SK-N-SH treated with all-trans-retinoic acid at 6 μM for 48 hours (cell line): ENCODE measurements around the gene DPM2.

Experiments used
- ATAC-seq: fragments of 200-7000 bp; cut with Tn5 transposase; 3 replicates; pipeline ENCODE4 v1.9.1; 2020; ENCODE audit warnings: mild to moderate bottlenecking, moderate library complexity
- ARNTL ChIP-seq: fragments of 450-650 bp; formaldehyde crosslinking; IDR thresholded peaks from 2 replicates; pipeline ENCODE4 v1.5.0; 2020; ENCODE audit warnings: low read depth, mild to moderate bottlenecking, moderate library complexity, borderline replicate concordance
- BACH2 ChIP-seq: fragments of 250-450 bp; sonication (Bioruptor Pico); IDR thresholded peaks from 2 replicates; pipeline ENCODE4 v1.9.0; 2021; ENCODE audit warnings: mild to moderate bottlenecking, borderline replicate concordance
- CREB5 ChIP-seq: fragments of 250-450 bp; sonication (Bioruptor Pico); IDR thresholded peaks from 2 replicates; pipeline ENCODE4 v1.5.1; 2020; ENCODE audit warnings: low read depth, mild to moderate bottlenecking, moderate library complexity
- CSDC2 ChIP-seq: fragments of 250-450 bp; sonication (Bioruptor Pico); IDR thresholded peaks from 2 replicates; pipeline ENCODE4 v1.5.0; 2020; ENCODE audit warnings: mild to moderate bottlenecking, moderate library complexity
- CSRNP3 ChIP-seq: fragments of 250-450 bp; sonication (Bioruptor Pico); IDR thresholded peaks from 2 replicates; pipeline ENCODE4 v1.5.1; 2021; ENCODE audit warnings: mild to moderate bottlenecking, moderate library complexity
- ESRRG ChIP-seq: fragments of 250-450 bp; sonication (Bioruptor Pico); IDR thresholded peaks from 2 replicates; pipeline ENCODE4 v1.6.1; 2021; ENCODE audit warnings: mild to moderate bottlenecking
- GLIS3 ChIP-seq: fragments of 250-450 bp; sonication (Bioruptor Pico); IDR thresholded peaks from 2 replicates; pipeline ENCODE4 v1.5.0; 2020; ENCODE audit warnings: mild to moderate bottlenecking, moderate library complexity
- OSR1 ChIP-seq: fragments of 250-450 bp; sonication (Bioruptor Pico); IDR thresholded peaks from 2 replicates; pipeline ENCODE4 v1.8.0; 2022; ENCODE audit warnings: moderate library complexity, mild to moderate bottlenecking, inconsistent platforms
- PPARA ChIP-seq: fragments of 250-450 bp; sonication (Bioruptor Pico); IDR thresholded peaks from 2 replicates; pipeline ENCODE4 v1.5.0; 2020; ENCODE audit warnings: mild to moderate bottlenecking, borderline replicate concordance
- RARB ChIP-seq: fragments of 250-450 bp; sonication (Bioruptor Pico); IDR thresholded peaks from 2 replicates; pipeline ENCODE4 v1.8.0; 2021; ENCODE audit warnings: mild to moderate bottlenecking, moderate library complexity
- SNAI2 ChIP-seq: fragments of 250-450 bp; sonication (Bioruptor Pico); IDR thresholded peaks from 2 replicates; pipeline ENCODE4 v1.5.0; 2020; ENCODE audit warnings: mild to moderate bottlenecking, moderate library complexity
- TCF4 ChIP-seq: fragments of 250-450 bp; sonication (Bioruptor Pico); IDR thresholded peaks from 2 replicates; pipeline ENCODE4 v1.8.0; 2021; ENCODE audit warnings: mild to moderate bottlenecking, moderate library complexity, borderline replicate concordance
- TOX ChIP-seq: fragments of 250-450 bp; sonication (Bioruptor Pico); IDR thresholded peaks from 2 replicates; pipeline ENCODE4 v1.8.0; 2021; ENCODE audit warnings: mild to moderate bottlenecking, moderate library complexity, borderline replicate concordance
- ZC3H10 ChIP-seq: fragments of 250-450 bp; sonication (Bioruptor Pico); IDR thresholded peaks from 2 replicates; pipeline ENCODE4 v1.5.1; 2021; ENCODE audit warnings: mild to moderate bottlenecking, moderate library complexity
- ZFP3 ChIP-seq: fragments of 250-450 bp; sonication (Bioruptor Pico); IDR thresholded peaks from 2 replicates; pipeline ENCODE4 v1.5.0; 2020; ENCODE audit warnings: mild to moderate bottlenecking, moderate library complexity
- ZFP30 ChIP-seq: fragments of 450-650 bp; formaldehyde crosslinking; IDR thresholded peaks from 2 replicates; pipeline ENCODE4 v1.5.0; 2022; ENCODE audit warnings: mild to moderate bottlenecking, moderate library complexity
- ZNF70 ChIP-seq: fragments of 450-650 bp; formaldehyde crosslinking; IDR thresholded peaks from 2 replicates; pipeline ENCODE4 v1.5.0; 2020; ENCODE audit warnings: mild to moderate bottlenecking, moderate library complexity
- ZNF8 ChIP-seq: fragments of 450-650 bp; formaldehyde crosslinking; IDR thresholded peaks from 2 replicates; pipeline ENCODE4 v1.5.0; 2020; ENCODE audit warnings: mild to moderate bottlenecking, moderate library complexity
- TF ChIP-seq, protein P1 (sequence below): fragments of 250-450 bp; sonication (Bioruptor Pico); IDR thresholded peaks from 2 replicates; pipeline ENCODE4 v1.8.0; 2021; ENCODE audit warnings: low read depth, mild to moderate bottlenecking, moderate library complexity, borderline replicate concordance
- TF ChIP-seq, protein P2 (sequence below): fragments of 250-450 bp; sonication (Bioruptor Pico); IDR thresholded peaks from 2 replicates; pipeline ENCODE4 v1.8.0; 2020; ENCODE audit warnings: mild to moderate bottlenecking, moderate library complexity, borderline replicate concordance

Gene DPM2

GRCh38 chr9:127930231-127931091 lies 7.2 kb downstream of the DPM2 start, which contains the start of gene PIP5KL1:
Gene PIP5KL1 (minus strand): TSS chr9:127930777. CDS start chr9:127930752, 25 bp downstream.
- ATAC-seq, result peak; percentile 90
- peak; percentile 90 for TF ChIP-seq GLIS3 (CRISPR knock-in tag)
- 0 out of 2 replicates have a peak, but pooled peaks have one; percentile 21 for TF ChIP-seq ARNTL
- TF ChIP-seq ESRRG (CRISPR knock-in tag), result peak; percentile 71; the same call in 1 of the 2 replicates
- TF ChIP-seq CSRNP3, result peak; percentile 32; the same call in 1 of the 2 replicates
- no peak for TF ChIP-seq BACH2 (CRISPR knock-in tag)
- no peak for TF ChIP-seq PPARA (CRISPR knock-in tag)

GRCh38 chr9:127929625-127929979 lies 8.1 kb downstream of the DPM2 start:
- no peak for TF ChIP-seq TCF4 (CRISPR knock-in tag)
- TF ChIP-seq TOX, result no peak
- TF ChIP-seq ZNF70 (CRISPR knock-in tag), result no peak
- TF ChIP-seq ZC3H10 (CRISPR knock-in tag), result no peak
- no peak for TF ChIP-seq OSR1 (CRISPR knock-in tag)
- no peak for TF ChIP-seq CSDC2
- TF ChIP-seq SNAI2, result no peak
- TF ChIP-seq ZFP30 (CRISPR knock-in tag), result no peak
- TF ChIP-seq, protein P1, sequence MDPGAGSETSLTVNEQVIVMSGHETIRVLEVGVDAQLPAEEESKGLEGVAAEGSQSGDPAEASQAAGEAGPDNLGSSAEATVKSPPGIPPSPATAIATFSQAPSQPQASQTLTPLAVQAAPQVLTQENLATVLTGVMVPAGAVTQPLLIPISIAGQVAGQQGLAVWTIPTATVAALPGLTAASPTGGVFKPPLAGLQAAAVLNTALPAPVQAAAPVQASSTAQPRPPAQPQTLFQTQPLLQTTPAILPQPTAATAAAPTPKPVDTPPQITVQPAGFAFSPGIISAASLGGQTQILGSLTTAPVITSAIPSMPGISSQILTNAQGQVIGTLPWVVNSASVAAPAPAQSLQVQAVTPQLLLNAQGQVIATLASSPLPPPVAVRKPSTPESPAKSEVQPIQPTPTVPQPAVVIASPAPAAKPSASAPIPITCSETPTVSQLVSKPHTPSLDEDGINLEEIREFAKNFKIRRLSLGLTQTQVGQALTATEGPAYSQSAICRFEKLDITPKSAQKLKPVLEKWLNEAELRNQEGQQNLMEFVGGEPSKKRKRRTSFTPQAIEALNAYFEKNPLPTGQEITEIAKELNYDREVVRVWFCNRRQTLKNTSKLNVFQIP, result no peak
- no peak for ATAC-seq

DNA sequence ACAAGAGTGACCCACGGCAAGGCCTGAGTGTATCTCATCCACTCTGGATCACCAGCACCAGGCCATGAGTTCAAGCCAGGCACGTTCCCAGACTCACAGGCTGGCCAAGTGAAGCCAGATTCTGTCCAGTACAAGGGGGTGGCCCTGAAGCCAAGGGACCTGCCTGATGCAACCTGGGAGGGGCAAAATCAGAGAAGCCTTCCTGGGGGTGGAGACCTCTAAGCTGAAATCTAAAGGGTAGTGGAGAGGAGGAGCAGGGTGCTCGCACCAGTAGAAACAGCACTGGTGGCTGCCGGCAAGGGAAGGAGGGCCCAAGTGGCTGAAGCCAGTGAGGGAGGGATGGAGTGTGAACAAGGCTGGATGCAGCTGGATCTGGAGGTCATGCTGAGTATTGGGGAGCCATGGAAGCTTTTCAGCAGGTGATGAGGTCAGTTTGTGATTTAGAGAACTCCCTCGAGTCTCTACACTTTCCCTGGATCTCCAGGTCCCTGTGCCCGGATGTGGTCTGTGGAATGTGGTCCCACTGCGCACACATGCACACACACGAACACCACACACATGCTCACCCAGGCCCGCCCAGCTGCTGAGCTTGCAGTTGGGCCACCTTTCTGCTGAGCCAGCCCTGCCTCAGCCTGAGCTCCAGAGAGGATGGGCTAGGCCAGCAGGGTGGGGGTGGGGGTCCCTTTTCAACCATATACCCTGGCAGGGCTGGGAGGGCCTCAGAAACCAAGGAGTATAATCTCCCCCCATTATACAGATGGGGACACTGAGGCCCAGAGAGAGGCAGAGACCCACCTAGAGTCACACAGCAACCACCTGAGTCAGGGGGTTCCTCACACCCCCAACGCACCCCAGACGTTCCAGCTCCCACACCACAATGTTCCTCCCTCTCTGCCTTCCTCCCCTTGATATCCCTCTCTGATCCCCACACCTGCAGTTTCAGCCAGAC lies 8.7 kb downstream of the DPM2 start:
- ATAC-seq, result no peak
- TF ChIP-seq ZNF70 (CRISPR knock-in tag) (no peak), ZFP30 (CRISPR knock-in tag) (no peak), RARB (no peak), BACH2 (CRISPR knock-in tag) (no peak), ZNF8 (CRISPR knock-in tag) (no peak), CREB5 (no peak), ZFP3 (CRISPR knock-in tag) (no peak), TCF4 (CRISPR knock-in tag) (no peak), GLIS3 (CRISPR knock-in tag) (no peak), CSDC2 (no peak), ESRRG (CRISPR knock-in tag) (no peak), ARNTL (no peak)
- TF ChIP-seq, protein P2, sequence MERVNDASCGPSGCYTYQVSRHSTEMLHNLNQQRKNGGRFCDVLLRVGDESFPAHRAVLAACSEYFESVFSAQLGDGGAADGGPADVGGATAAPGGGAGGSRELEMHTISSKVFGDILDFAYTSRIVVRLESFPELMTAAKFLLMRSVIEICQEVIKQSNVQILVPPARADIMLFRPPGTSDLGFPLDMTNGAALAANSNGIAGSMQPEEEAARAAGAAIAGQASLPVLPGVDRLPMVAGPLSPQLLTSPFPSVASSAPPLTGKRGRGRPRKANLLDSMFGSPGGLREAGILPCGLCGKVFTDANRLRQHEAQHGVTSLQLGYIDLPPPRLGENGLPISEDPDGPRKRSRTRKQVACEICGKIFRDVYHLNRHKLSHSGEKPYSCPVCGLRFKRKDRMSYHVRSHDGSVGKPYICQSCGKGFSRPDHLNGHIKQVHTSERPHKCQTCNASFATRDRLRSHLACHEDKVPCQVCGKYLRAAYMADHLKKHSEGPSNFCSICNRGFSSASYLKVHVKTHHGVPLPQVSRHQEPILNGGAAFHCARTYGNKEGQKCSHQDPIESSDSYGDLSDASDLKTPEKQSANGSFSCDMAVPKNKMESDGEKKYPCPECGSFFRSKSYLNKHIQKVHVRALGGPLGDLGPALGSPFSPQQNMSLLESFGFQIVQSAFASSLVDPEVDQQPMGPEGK (CRISPR knock-in tag), result no peak
